H1 (cell line): ENCODE data around the gene DAGLA. TPM values are rescaled to one million over a fixed set of nuclear protein-coding genes. Genes with fewer than 3 reads are reported as not detected.

Experiments
- CTCF ChIA-PET: fragments of 300-600 bp; sonication (Branson Sonifier 250); formaldehyde crosslinking; loops from one replicate; lab custom pipeline; 2021; ENCODE audit not compliant: partially characterized antibody; lab: Charles Lee
- POLR2A ChIA-PET: fragments of 300-600 bp; sonication (Branson Sonifier 250); formaldehyde crosslinking; loops from one replicate; lab custom pipeline; 2021; ENCODE audit warnings: inconsistent platforms; ENCODE audit not compliant: partially characterized antibody; lab: Charles Lee
- DNase-seq, 2 experiments: peaks; one replicate each; pipeline versions ENCODE4 v3.0.0 to v3.0.0-alpha.2; 2010 to 2022; ENCODE audit warnings: low spot score in 2 of 2, low read depth in 1 of 2, mixed read lengths in 1 of 2
- FAIRE-seq: peaks from 2 replicates; lab custom pipeline; 2011; peaks lifted over from hg19 to GRCh38; lab: Jason Lieb, UNC
- H2AFZ ChIP-seq: 2 replicates; pipeline ENCODE4 v1.8.1; 2012; ENCODE audit warnings: low read length, inconsistent platforms
- H2AK5ac ChIP-seq: 2 replicates; pipeline ENCODE4 v1.6.1; 2013; ENCODE audit warnings: low read depth, low read length
- H2BK120ac ChIP-seq: replicated peaks from 2 replicates; pipeline ENCODE3; 2013; ENCODE audit warnings: low read depth, low read length, inconsistent platforms
- H2BK12ac ChIP-seq: 2 replicates; pipeline ENCODE4 v1.6.1; 2013; ENCODE audit warnings: low read depth, low read length
- H2BK15ac ChIP-seq: 2 replicates; pipeline ENCODE4 v1.6.1; 2013; ENCODE audit warnings: low read length
- H2BK20ac ChIP-seq: 2 replicates; pipeline ENCODE4 v1.6.1; 2013; ENCODE audit warnings: low read length
- H2BK5ac ChIP-seq: 2 replicates; pipeline ENCODE4 v1.6.1; 2013; ENCODE audit warnings: low read depth, low read length
- H3K14ac ChIP-seq: 2 replicates; pipeline ENCODE4 v1.6.1; 2013; ENCODE audit warnings: inconsistent platforms; ENCODE audit not compliant: insufficient read length
- H3K18ac ChIP-seq: 2 replicates; pipeline ENCODE4 v1.6.1; 2013; ENCODE audit warnings: low read length; ENCODE audit errors: extremely low read depth
- H3K23ac ChIP-seq: 2 replicates; pipeline ENCODE4 v1.6.1; 2013; ENCODE audit warnings: inconsistent platforms; ENCODE audit not compliant: insufficient read length
- H3K23me2 ChIP-seq: 2 replicates; pipeline ENCODE4 v1.6.1; 2013; ENCODE audit warnings: low read depth, low read length
- H3K27ac ChIP-seq: 2 replicates; pipeline ENCODE4 v1.6.1; 2011; ENCODE audit warnings: low read depth, low read length, inconsistent platforms
- H3K27me3 ChIP-seq, 4 experiments: replicated peaks in 1 of 4; 1 replicate in 1 of 4; 2 replicates in 3 of 4; pipeline versions ENCODE4 v1.6.1 to v1.8.1; 2011 to 2013; ENCODE audit warnings: low read length in 3 of 4, mild to moderate bottlenecking in 3 of 4, inconsistent platforms in 2 of 4, mixed read lengths in 2 of 4, moderate library complexity in 1 of 4; ENCODE audit not compliant: control insufficient read depth in 3 of 4, insufficient read depth in 3 of 4; ENCODE audit errors: extremely low read depth in 1 of 4
- H3K36me3 ChIP-seq, 4 experiments: 2 replicates each; pipeline versions ENCODE4 v1.6.1 to v1.8.1; 2011 to 2013; ENCODE audit warnings: mild to moderate bottlenecking in 4 of 4, low read length in 3 of 4, moderate library complexity in 2 of 4, control low read depth in 1 of 4, inconsistent platforms in 1 of 4; ENCODE audit not compliant: insufficient read depth in 4 of 4, control insufficient read depth in 2 of 4
- H3K4ac ChIP-seq: replicated peaks from 2 replicates; pipeline ENCODE3; 2013; ENCODE audit warnings: low read length, low read depth, mixed read lengths, inconsistent platforms; ENCODE audit not compliant: insufficient read length
- H3K4me1 ChIP-seq, 4 experiments: replicated peaks in 1 of 4; 1 replicate in 1 of 4; 2 replicates in 3 of 4; pipeline versions ENCODE4 v1.6.1 to v1.8.1; 2011 to 2013; ENCODE audit warnings: low read length in 3 of 4, inconsistent platforms in 2 of 4, mixed read lengths in 1 of 4; ENCODE audit not compliant: insufficient read depth in 4 of 4, control insufficient read depth in 3 of 4
- H3K4me2 ChIP-seq, 2 experiments: 2 replicates each; pipeline versions ENCODE4 v1.6.1 to v1.8.1; 2011 to 2013; ENCODE audit warnings: low read depth in 2 of 2, low read length in 2 of 2, control low read depth in 1 of 2, inconsistent platforms in 1 of 2, mild to moderate bottlenecking in 1 of 2; ENCODE audit not compliant: insufficient read depth in 1 of 2
- H3K4me3 ChIP-seq, 4 experiments: fragments of 200-600, 300-600 bp in 1 of 4; sonication (generic), shearing (Covaris generic), sonication (Bioruptor Twin) in 1 of 4; 2 replicates each; pipeline versions ENCODE4 v1.5.1 to v1.8.1; 2011 to 2016; ENCODE audit warnings: low read length in 4 of 4, low read depth in 3 of 4, control low read depth in 2 of 4, inconsistent platforms in 2 of 4, mild to moderate bottlenecking in 2 of 4, mixed read lengths in 1 of 4, moderate library complexity in 1 of 4; ENCODE audit not compliant: insufficient read depth in 2 of 4; ENCODE audit errors: extremely low read depth in 1 of 4
- H3K56ac ChIP-seq: replicated peaks from 2 replicates; pipeline ENCODE3; 2013; ENCODE audit warnings: low read depth, mild to moderate bottlenecking, mixed read lengths, low read length, inconsistent platforms; ENCODE audit not compliant: insufficient read length
- H3K79me1 ChIP-seq: 2 replicates; pipeline ENCODE4 v1.6.1; 2013; ENCODE audit warnings: low read depth, low read length, control low read depth
- H3K79me2 ChIP-seq, 2 experiments: 2 replicates each; pipeline versions ENCODE4 v1.6.1 to v1.8.1; 2012 to 2013; ENCODE audit warnings: low read length in 2 of 2, mild to moderate bottlenecking in 2 of 2, inconsistent platforms in 1 of 2; ENCODE audit not compliant: insufficient read depth in 2 of 2, control insufficient read depth in 1 of 2
- H3K9ac ChIP-seq, 4 experiments: replicated peaks in 1 of 4; 1 replicate in 1 of 4; 2 replicates in 3 of 4; pipeline versions ENCODE4 v1.6.1 to v1.8.1; 2011 to 2013; ENCODE audit warnings: low read depth in 3 of 4, low read length in 3 of 4, control low read depth in 2 of 4, mild to moderate bottlenecking in 2 of 4, moderate library complexity in 2 of 4, inconsistent platforms in 1 of 4; ENCODE audit errors: extremely low read depth in 1 of 4
- H3K9me3 ChIP-seq, 2 experiments: 2 replicates each; pipeline versions ENCODE4 v1.6.1 to v1.8.1; 2012 to 2013; ENCODE audit warnings: mild to moderate bottlenecking in 2 of 2, moderate library complexity in 2 of 2, control low read depth in 1 of 2, inconsistent platforms in 1 of 2, low read depth in 1 of 2, low read length in 1 of 2, mixed read lengths in 1 of 2; ENCODE audit not compliant: insufficient read depth in 2 of 2
- H4K20me1 ChIP-seq, 2 experiments: replicated peaks in 1 of 2; 2 replicates each; pipeline versions ENCODE3 to v1.8.1; 2011 to 2013; ENCODE audit warnings: inconsistent platforms in 2 of 2, low read length in 2 of 2, mild to moderate bottlenecking in 1 of 2; ENCODE audit not compliant: insufficient read depth in 2 of 2, control insufficient read depth in 1 of 2
- H4K5ac ChIP-seq: 2 replicates; pipeline ENCODE4 v1.6.1; 2013; ENCODE audit warnings: low read length, low read depth, mixed read lengths, inconsistent platforms; ENCODE audit not compliant: insufficient read length
- H4K8ac ChIP-seq: 2 replicates; pipeline ENCODE4 v1.8.0; 2013; ENCODE audit warnings: mild to moderate bottlenecking, moderate library complexity, low read length, inconsistent platforms; ENCODE audit not compliant: insufficient read depth; ENCODE audit errors: extremely low read depth
- H4K91ac ChIP-seq: replicated peaks from 2 replicates; pipeline ENCODE3; 2013; ENCODE audit warnings: low read length, mixed read lengths, inconsistent platforms; ENCODE audit not compliant: insufficient read length
- JUN ChIP-seq: IDR thresholded peaks from 2 replicates; pipeline ENCODE4 v1.6.1; 2011; ENCODE audit warnings: low read depth, mild to moderate bottlenecking, improper control_type of control experiment, low read length
- POU5F1 ChIP-seq: IDR thresholded peaks from 2 replicates; pipeline ENCODE4 v1.6.1; 2011; ENCODE audit warnings: low read depth, mild to moderate bottlenecking, low read length, moderate library complexity
- SP1 ChIP-seq: IDR thresholded peaks from 2 replicates; pipeline ENCODE4 v1.6.1; 2011; ENCODE audit warnings: low read depth, low read length
- WGBS, 2 experiments: shearing (Covaris generic) in 1 of 2; methylation state at CpG; one replicate each; pipeline versions ENCODE4 v1.1.6 to v1.1.7; 2013 to 2015; ENCODE audit warnings: low lambda C conversion rate in 2 of 2, mixed read lengths in 2 of 2, inconsistent platforms in 1 of 2, low coverage in 1 of 2, missing lambda C conversion rate in 1 of 2; ENCODE audit not compliant: insufficient replicate concordance in 2 of 2, insufficient coverage in 1 of 2, insufficient read length in 1 of 2; ENCODE audit errors: extremely low coverage in 1 of 2, missing lambda C conversion rate in 1 of 2; 5-methylcytosine and 5-hydroxymethylcytosine counted together
- polyA plus RNA-seq, 7 experiments: library from polyadenylated mRNA; depleted of rRNA in 3 of 7; stranded (reverse) in 5 of 7; unstranded in 2 of 7; fragments of >200 nt in 5 of 7; fragments of 200-250 nt in 2 of 7; gene quantifications; 1 replicate in 5 of 7; 2 replicates in 1 of 7; 4 replicates in 1 of 7; pipeline versions ENCODE4 v1.2.1 to v1.2.3, GENCODE V29; 2011 to 2013; ENCODE audit warnings: missing spikeins in 2 of 7, mixed read lengths in 2 of 7
- total RNA-seq: library from RNA; stranded (reverse); fragmentation: NEBNext Ultra II Directional; extraction: Animal tissue kit (Norgen Biotek cat#: 25700); gene quantifications from 2 replicates; pipeline ENCODE4 v1.2.1, GENCODE V29; 2021

Gene DAGLA
- total and polyA plus RNA-seq, 2 of the 8 experiments (the other 6 are each of a cell fraction or from before 2014, with no cell fraction given): 3.6 to 6.6 TPM

DNA sequence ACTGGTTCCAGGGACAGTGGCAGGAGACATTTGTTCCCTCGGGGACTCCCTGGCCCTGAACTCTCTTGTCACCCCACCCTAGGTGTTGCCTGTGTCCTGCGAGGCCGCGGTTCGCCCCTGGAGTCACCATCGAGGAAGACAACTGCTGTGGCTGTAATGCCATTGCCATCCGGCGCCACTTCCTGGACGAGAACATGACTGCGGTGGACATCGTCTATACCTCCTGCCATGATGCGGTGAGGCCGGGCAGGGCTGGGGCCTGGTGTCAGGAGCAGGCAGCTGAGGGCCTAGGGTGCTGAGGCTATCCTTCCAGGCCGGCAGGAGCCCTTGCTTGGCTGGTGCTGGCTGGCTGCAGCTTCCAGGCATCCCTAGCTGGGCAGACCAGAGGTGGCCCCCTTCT lies 54.6 kb downstream of the DAGLA start:
- no peak for FAIRE-seq
- Histone ChIP-seq H2BK120ac (no peak overlapping the region), H3K36me3 (peaks cover 0 to 7% (median 0%) of the 10 kb centered on the region in 4 experiments; a peak in 2 of 8 replicates), H3K27me3 (no peaks in the 10 kb centered on the region), H4K91ac (no peak overlapping the region), H3K4ac (no peak overlapping the region), H3K4me3 (no peak overlapping the region), H3K23me2 (no peaks in the 10 kb centered on the region)
- 93% methylated on average over 11 of the region's 14 CpGs; no CpG with 5 or more reads in 1 of the 2 experiments for WGBS, 2 experiments
- CTCF ChIA-PET: interaction anchor here (0.9 to 10.9 kb wide), 14 partner anchors 13 to 218 kb away, joined by 3 to 127 read pairs (median 4); partner anchors contain the start of genes DAGLA and MYRF
- no peak for TF ChIP-seq JUN
- TF ChIP-seq SP1: no peak
- TF ChIP-seq POU5F1: no peak
- TF ChIP-seq, all 59 proteins: peak for 0
- no peak overlapping the region for H2BK12ac ChIP-seq
- POLR2A ChIA-PET: interaction anchor here (0.6 to 1.3 kb wide), 3 partner anchors 46 to 93 kb away, joined by 3 read pairs; no protein-coding TSS in a partner anchor
- no peak overlapping the region for H2BK5ac ChIP-seq
- H3K79me2 ChIP-seq: no peaks in the 10 kb centered on the region
- no peak overlapping the region for H2AK5ac ChIP-seq
- H3K9ac ChIP-seq: no peak overlapping the region
- no peak for DNase-seq
- no peaks in the 10 kb centered on the region for H3K79me1 ChIP-seq
- no peak overlapping the region for H4K5ac ChIP-seq
- H2BK20ac ChIP-seq: no peak overlapping the region
- no peak overlapping the region for H3K14ac ChIP-seq
- peaks cover 0 to 6% of the 10 kb centered on the region in 2 experiments for H4K20me1 ChIP-seq
- no peak overlapping the region for H3K23ac ChIP-seq
- H3K4me1 ChIP-seq: no peaks in the 10 kb centered on the region; a peak in 2 of 7 replicates
- no peak overlapping the region for H2BK15ac ChIP-seq
- no peak overlapping the region for H2AFZ ChIP-seq
- H3K9me3 ChIP-seq: no peaks in the 10 kb centered on the region
- H3K27ac ChIP-seq: no peak overlapping the region
- H3K4me2 ChIP-seq: no peak overlapping the region
- no peak overlapping the region for H3K56ac ChIP-seq
- no peak overlapping the region for H3K18ac ChIP-seq
- no peak overlapping the region for H4K8ac ChIP-seq
